ENCODE measurements around the gene ABHD15.

Gene ABHD15

DNA sequence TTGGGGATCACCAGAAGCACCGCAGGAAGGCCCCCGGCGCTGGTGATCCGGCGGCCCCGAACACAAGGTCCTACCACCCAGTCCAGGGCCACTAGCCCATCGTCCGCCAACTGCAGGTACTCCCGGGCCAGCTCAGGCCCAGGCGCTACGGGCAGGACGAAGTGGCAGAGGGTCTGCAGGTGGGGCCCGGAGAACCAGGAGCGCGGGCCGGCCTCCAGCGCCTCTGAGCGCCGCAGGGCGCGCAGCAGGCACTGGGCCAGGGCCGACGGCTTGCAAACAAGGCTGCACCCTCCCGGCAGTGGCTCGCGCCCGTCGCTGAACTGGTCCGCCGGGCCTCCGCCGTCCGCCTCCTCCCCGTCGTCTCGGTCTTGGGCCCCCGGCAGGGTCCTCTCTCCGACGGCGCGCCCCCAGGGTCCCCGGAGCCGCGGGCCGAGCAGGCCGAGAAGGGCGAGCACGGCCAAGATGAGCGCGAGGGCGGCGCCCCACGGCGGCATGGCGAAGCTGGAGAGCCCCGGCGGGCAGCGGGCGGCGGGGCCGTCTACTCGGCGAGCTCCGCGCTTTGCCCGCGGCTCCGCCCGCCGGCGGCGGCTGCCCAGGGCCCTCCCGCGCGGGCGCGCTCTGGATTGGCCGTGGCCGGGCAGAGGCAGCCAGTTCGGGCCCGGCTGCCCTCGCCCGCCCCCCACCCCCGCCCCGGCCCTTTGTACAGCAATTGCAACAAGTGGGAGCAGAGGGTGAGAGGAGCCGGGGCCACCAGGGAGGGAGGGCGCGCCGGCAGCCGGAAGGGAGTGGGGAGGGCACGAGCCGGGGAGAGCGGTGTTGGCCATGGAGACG is at the start of gene ABHD15:
TSS of gene ABHD15 (minus strand) at position 565 of the 831 bp plus-strand sequence. CDS start at position 494, 71 bp downstream.
- DNase-seq (ENCODE audit: low spot score) = peak; percentile 78

DNA sequence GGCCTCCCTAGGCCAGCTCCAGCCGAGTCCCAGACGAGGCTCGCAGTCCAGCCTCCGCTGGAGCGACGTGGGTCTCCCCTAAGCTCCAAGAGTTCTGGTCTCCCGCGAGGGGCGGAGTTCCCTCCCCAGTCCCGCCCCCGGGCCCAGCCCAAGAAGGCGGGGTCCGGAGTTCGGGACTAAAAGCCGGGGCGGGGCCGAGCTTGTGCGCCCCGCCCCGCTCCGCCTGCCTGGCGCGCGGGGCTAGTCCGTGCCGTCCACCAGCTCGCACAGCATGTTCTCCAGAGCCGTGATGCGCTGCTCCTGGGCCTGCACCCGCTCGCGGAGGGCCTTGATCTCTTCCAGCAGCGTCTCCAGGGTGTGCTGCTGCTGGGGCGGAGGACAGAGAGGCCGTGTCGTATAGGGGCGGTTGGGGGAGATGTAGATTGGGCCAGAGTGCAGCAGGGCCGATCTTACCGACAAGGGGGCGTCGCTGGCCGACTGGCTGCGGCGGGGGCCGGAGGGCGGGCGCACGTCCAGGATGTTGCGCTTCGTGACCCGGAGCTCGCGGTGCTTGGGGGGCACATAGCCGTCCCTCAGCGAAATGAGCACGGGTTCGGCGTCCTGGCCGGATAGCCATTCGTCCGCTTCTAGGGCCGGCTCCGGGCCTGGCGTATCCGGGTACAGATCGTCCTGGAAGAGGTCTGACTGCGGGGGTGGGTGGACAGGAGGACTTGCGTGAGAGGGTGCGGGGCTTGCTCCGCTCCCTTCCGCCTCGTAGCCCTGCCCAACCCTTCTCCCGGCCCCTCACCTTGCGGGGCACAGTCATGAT is 48.9 kb upstream of the ABHD15 start:
- peak; percentile 36 for DNase-seq (ENCODE audit: low spot score)

DNA sequence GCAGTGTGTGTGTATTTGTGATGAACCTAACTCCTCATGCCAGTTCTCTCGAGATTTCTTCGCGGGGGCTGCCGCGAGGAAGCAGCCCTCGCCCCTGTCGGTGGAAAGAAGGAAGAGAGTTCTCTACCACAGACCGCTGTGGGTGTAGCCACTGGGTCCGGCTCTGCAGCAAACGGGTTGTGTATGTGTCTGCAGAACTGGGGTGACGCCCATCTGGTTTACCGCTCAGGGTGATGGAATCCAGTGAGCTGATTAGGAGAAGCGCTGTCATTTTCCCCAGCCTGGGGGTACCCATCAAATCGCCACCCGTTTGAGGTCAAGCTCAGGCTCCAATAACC is 48.2 kb upstream of the ABHD15 start:
- no peak for DNase-seq (ENCODE audit: low spot score)

DNA sequence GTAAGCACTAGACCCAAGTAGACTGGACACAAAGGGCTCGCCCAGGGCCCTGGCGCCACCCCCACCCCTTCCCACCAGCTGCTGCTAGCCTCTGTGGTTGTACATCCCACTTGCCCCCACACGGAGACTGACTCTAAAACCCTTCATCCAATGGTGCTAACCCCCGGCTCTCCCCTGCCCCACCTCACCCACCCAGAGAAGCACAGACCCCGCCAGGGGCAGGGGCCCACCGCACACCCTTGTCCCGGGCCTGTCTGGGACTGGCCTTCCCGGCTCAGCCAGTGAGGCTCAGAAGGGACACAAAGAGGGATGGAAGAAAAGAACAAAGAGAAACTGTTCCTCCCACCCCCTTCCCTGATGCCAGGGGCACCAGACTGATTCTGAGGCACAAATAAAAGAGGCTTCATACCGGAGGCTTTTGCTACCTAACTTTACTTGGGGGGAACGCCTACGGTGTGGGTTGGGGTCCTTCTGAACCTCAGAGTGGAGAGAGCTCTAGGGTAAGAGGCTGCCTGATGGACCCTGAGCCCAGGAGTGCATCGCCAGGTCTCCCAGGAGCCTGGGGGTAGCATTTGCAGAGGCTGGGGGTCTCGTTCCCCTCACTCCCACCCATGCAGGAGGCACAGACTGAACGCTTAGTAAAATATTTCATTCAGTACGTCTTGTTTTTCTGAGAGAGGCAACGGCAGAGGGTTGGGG is 47.7 kb upstream of the ABHD15 start:
- DNase-seq (ENCODE audit: low spot score) = no peak

- DNase-seq (ENCODE audit: low spot score) = no peak
Observed at GRCh38 chr17:29613856-29614255, 47.0 kb upstream of the ABHD15 start.

DNA sequence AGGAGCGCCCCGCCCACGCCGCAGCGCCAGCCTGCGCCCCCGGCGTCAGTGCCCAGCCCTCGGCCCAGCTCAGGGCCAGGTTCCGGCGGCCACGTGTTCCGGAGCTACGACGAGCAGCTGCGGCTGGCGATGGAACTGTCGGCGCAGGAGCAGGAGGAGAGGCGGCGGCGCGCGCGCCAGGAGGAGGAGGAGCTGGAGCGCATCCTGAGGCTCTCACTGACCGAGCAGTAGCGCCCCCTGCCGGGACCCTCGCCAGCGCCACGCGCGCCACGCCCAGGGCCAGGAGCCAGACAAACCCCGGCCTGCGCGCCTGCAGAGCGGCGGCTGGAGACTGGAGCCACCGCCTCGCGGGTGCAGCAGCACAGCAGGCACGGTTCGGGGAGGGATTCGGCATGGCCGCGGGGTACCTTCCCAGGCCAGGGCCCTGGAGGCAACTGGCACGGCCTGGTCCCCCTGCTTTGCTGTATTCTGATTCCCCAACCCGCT is 46.6 kb upstream of the ABHD15 start:
- DNase-seq (ENCODE audit: low spot score) = no peak

DNA sequence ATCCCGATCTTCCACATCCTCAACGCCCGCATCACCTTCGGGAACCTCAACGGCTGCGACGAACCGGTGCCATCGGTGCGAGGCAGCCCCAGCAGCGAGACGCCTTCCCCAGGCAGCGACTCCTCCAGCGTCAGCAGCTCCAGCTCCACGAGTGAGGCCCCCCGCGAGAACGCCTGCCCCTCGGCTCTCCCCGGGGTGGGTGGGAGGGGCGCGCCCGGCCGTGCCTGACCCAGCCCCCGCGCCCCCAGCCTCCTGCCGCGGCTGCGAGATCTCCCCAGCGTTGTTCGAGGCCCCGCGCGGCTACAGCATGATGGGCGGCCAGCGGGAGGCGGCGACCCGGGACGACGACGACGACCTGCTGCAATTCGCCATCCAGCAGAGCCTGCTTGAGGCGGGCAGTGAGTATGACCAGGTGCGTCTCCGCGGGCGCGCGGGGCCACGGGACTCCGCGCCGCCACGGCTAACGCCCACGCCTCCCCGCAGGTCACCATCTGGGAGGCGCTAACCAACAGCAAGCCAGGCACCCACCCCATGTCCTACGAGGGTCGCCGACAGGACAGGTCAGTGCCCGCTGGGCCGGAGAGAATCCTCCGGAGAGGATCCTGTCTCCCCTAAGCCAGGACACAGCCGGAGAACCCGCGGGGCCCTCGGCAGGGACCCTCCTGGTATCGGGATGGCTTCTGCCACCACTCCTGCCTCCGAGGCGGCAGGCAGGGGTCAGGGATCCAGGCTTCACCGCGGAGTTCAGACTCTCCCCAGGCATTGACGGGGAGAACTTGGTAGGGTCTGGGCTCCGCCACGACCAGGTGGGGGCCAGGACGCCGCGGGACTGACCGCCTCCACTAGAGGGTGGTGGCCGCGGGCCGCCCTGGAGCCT is 45.8 kb upstream of the ABHD15 start:
- no peak for DNase-seq (ENCODE audit: low spot score)

- DNase-seq (ENCODE audit: low spot score) = no peak
Observed at GRCh38 chr17:29612094-29612403, 45.2 kb upstream of the ABHD15 start.

DNA sequence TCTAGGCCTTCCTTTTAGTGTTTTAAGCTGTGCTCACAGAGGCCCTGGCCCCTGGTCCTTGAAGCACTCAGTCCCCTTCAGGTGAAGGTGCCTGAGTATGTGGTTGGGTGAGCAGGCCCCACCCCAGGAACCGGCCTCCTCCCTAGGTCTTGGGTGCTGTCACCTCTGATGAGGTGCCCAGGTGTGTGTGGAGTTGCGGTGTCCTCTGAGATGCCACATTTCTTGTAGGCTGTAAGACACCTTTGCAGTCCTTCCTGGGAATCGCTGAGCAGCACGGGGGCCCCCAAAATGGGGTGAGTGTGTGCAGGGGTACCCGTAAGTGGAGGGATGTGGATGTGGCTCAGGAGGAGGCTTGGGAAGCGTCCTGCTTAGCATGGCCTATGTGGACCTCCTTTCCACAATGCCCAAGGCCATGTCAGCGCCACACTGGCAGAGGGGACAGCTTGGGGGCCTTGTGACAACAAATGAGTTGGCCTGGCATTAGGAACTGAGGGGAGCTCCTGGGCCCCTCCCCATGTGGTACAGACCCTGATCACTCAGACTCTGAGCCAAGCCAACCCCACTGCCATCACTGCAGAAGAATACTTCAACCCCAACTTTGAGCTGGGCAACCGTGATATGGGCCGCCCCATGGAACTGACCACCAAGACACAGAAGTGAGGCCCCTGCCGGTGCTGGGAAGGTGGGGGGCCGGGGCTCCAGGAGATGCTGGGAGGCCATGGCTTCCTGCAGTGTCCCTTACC is 44.7 kb upstream of the ABHD15 start:
- no peak for DNase-seq (ENCODE audit: low spot score)

- DNase-seq (ENCODE audit: low spot score) = no peak
Observed at GRCh38 chr17:29610395-29610794, 43.6 kb upstream of the ABHD15 start.

DNA sequence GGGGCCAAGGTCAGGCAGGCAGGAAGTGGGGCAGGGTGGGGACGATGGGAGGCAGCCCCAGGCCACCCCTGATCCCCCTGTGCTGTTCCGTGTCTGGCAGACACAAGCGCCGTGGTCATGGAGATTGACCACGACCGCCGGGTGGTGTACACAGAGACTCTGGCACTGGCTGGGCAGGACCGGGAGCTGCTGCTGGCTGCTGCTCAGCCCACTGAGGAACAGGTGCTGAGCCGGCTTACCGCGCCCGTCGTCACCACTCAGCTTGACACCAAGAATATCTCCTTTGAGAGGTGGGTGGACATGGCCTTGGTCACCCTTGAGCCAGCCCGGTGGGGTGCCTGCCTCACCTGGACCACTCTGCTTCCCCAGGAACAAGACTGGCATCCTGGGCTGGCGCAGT is 42.1 kb upstream of the ABHD15 start:
- no peak for DNase-seq (ENCODE audit: low spot score)

GRCh38 chr17:29607557-29608195 is 40.8 kb upstream of the ABHD15 start:
- DNase-seq (ENCODE audit: low spot score) = no peak

- DNase-seq (ENCODE audit: low spot score) = no peak
Observed at GRCh38 chr17:29603109-29603674, 36.4 kb upstream of the ABHD15 start.

- no peak for DNase-seq (ENCODE audit: low spot score)
Observed at GRCh38 chr17:29597361-29598172, 30.7 kb upstream of the ABHD15 start.

DNA sequence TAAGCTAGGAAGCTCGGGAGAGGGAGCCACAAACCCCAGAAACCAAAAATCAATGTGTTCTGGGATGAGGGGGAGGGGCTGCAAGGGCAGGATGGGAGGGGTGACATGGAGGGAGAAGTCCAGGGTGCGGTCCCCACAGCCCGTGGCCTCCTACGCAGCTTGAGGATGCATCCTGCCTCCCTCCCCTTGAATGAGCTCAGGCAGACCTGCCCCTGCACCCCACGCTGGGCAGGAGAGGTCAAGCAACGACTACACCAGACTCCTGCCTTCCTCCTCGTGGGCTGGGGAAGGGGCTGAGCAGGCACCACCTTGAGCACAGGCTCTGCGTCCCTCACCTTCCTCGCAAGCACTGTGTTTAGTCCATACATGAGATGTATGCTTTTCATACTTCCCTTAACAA is 30.0 kb upstream of the ABHD15 start:
- no peak for DNase-seq (ENCODE audit: low spot score)

DNA sequence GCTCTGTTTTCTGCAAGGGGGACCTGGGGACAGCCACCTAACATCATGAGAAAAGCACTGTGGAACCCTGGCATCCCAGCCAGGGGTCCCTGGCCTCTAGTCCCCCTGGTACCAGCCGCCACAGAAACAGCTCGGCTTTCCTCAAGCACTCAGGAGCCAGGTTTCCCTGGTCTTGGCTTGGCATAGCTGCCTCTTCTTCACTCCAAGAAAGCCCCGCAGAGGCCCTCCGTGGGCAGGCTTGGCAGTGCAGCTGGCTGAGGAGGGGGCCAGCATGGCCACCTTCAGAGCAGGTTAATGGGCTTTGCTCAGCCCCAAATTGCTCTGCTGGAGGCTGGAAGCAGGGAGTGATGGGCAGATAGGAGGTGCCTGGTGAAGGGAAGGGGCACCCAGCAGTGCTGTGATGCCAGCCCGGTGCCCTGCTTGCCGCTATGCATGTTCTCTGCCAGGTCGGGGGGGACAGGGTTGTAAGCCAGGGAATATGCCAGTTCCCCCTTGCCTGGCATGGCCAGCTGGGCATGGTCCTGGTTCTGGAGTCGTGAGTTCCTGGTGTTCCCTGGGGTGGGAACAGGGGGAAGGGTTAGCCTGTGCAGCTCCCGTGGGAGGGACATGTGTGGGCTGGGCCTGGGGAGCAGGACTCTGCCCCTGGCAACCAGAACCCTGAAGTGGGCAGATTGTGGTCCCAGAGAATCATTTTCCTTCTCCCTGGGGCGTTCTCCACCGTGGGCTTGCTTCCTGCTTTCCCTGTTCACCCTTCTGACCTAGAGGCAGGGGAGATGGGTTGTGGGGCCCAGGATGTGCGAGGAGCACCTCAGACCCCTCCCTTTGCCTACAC is 29.3 kb upstream of the ABHD15 start:
- no peak for DNase-seq (ENCODE audit: low spot score)

DNA sequence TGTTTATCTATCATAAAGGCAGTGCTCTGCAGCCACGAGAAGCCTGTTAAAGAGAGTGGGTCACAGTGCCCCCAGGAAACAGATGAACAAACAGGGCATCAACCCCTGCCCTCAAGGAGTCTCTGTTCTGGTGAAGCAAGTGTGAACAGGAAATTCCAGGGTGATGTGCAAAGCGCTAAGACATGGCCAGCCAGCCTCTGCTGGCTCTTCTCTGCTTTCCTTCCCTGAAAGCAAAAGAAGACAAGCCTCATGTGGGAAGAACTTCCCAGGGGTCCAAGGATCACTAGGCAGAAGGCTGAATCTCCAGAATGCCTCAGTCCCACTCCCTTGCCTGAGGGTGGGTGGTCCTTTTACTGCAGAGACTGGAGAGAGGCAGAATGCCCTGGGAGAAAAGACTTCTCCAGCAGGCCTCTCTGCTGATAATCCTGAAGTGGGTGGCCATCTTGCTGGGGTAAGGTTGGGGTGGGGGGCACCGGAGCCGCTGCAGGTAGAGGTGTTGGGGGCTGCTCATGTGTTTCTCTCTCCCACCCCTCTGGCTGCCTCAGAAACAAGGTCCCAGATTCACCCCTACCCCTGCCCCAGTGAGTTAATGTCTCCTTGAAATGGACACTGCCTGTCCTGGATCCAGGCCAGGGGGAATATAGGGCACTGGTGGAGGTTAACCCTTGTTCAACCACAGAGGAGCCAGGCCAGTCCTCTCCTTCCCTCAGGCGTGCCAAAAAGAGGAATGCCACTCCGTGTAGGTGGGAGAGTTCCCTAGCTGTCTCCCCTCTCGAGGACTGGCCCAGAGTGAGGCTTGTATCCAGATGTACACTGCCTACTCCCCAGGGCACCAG is 28.5 kb upstream of the ABHD15 start:
- DNase-seq (ENCODE audit: low spot score) = no peak
